ENCODE data around the gene TFEB. TPM values are rescaled to one million over a fixed set of nuclear protein-coding genes. Genes with fewer than 3 reads are reported as not detected.

Gene TFEB
- total and polyA plus RNA-seq, 2 of the 8 experiments (the other 6 are each of a cell fraction or from before 2014, with no cell fraction given): 2.3 to 6.7 TPM

DNA sequence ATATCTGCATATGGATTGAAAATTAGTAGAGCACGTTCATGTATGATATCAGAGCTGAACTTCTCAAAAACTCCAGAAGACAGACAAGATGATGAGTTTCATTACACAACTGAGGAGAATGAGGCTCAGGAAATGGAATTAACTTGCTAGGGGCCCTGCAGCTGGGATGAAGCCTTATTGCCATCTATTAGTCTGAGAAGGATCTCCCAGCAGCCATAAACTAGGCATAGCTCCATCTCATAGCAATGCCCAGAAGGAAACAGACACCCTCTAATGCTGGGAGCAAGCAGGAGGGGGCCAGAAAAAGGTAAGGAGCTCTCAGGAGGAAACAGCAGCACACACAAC lies 18.0 kb downstream of the TFEB start:
- Histone ChIP-seq H3K4me2 (ENCODE audit: insufficient read depth in 1 of 2, low read depth in 2 of 2, low read length in 2 of 2) (no peak overlapping the region), H3K27ac (ENCODE audit: low read depth, low read length) (no peak overlapping the region)
- no peak for TF ChIP-seq TAF1 (IDR thresholded peaks at IDR 0.05; ENCODE audit: low read depth, low read length)
- no peak for TF ChIP-seq CHD1 (IDR thresholded peaks at IDR 0.05; ENCODE audit: low read depth, low read length)
- TF ChIP-seq BRCA1 (IDR thresholded peaks at IDR 0.05; ENCODE audit: low read depth, low read length): no peak
- no peak for TF ChIP-seq BCL11A (IDR thresholded peaks at IDR 0.05; ENCODE audit: low read depth in 2 of 2, low read length in 2 of 2)
- TF ChIP-seq, protein P1, sequence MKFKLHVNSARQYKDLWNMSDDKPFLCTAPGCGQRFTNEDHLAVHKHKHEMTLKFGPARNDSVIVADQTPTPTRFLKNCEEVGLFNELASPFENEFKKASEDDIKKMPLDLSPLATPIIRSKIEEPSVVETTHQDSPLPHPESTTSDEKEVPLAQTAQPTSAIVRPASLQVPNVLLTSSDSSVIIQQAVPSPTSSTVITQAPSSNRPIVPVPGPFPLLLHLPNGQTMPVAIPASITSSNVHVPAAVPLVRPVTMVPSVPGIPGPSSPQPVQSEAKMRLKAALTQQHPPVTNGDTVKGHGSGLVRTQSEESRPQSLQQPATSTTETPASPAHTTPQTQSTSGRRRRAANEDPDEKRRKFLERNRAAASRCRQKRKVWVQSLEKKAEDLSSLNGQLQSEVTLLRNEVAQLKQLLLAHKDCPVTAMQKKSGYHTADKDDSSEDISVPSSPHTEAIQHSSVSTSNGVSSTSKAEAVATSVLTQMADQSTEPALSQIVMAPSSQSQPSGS (IDR thresholded peaks at IDR 0.05; ENCODE audit: low read length): no peak
- TF ChIP-seq RFX5 (IDR thresholded peaks at IDR 0.05; ENCODE audit: borderline replicate concordance, low read depth, low read length): no peak
- no peak for TF ChIP-seq CTBP2 (IDR thresholded peaks at IDR 0.05; ENCODE audit: borderline replicate concordance, insufficient read depth, insufficient read length, low read length)
- TF ChIP-seq GTF2F1 (IDR thresholded peaks at IDR 0.05; ENCODE audit: borderline replicate concordance, low read depth, low read length): no peak
- no peak for TF ChIP-seq EP300 (IDR thresholded peaks at IDR 0.05; ENCODE audit: borderline replicate concordance in 1 of 2, low read depth in 2 of 2, low read length in 2 of 2)
- no peak for TF ChIP-seq TBP (IDR thresholded peaks at IDR 0.05; ENCODE audit: low read depth, low read length)
- TF ChIP-seq KDM1A (IDR thresholded peaks at IDR 0.05; ENCODE audit: borderline replicate concordance, low read length): no peak
- no peak for TF ChIP-seq KDM4A (IDR thresholded peaks at IDR 0.05; ENCODE audit: low read depth, low read length, severe bottlenecking)
- TF ChIP-seq YY1 (IDR thresholded peaks at IDR 0.05; ENCODE audit: low read depth, low read length): no peak

More for the DNA sequence above, 18.0 kb downstream of the TFEB start:
- H3K9me3 ChIP-seq (ENCODE audit: insufficient read depth in 2 of 2, low read depth in 1 of 2, low read length in 1 of 2): no peaks in the 10 kb centered on the region
- H4K8ac ChIP-seq (ENCODE audit: extremely low read depth, insufficient read depth, low read length): no peak overlapping the region
- no peak overlapping the region for H2BK120ac ChIP-seq (replicated peaks; ENCODE audit: low read depth, low read length)
- no peak overlapping the region for H2AFZ ChIP-seq (ENCODE audit: low read length)
- no peak overlapping the region for H3K4ac ChIP-seq (replicated peaks; ENCODE audit: insufficient read length, low read depth, low read length)
- H3K14ac ChIP-seq (ENCODE audit: insufficient read length): no peak overlapping the region
- H2BK12ac ChIP-seq (ENCODE audit: low read depth, low read length): no peak overlapping the region
- H3K9ac ChIP-seq (replicated peaks in 1 of 4; ENCODE audit: extremely low read depth in 1 of 4, low read depth in 3 of 4, low read length in 3 of 4): no peak overlapping the region
- peaks cover 2% of the 10 kb centered on the region; the same call in 1 of the 2 replicates for H3K23me2 ChIP-seq (ENCODE audit: low read depth, low read length)
- H3K4me3 ChIP-seq (ENCODE audit: extremely low read depth in 1 of 4, insufficient read depth in 2 of 4, low read depth in 3 of 4, low read length in 4 of 4): no peak overlapping the region
- H3K36me3 ChIP-seq (ENCODE audit: control insufficient read depth in 2 of 4, insufficient read depth in 4 of 4, low read length in 3 of 4): no peaks in the 10 kb centered on the region
- no peak overlapping the region for H4K91ac ChIP-seq (replicated peaks; ENCODE audit: insufficient read length, low read length)
- no peak overlapping the region for H3K56ac ChIP-seq (replicated peaks; ENCODE audit: insufficient read length, low read depth, low read length)
- H2AK5ac ChIP-seq (ENCODE audit: low read depth, low read length): no peak overlapping the region
- H3K18ac ChIP-seq (ENCODE audit: extremely low read depth, low read length): no peak overlapping the region
- no peak for DNase-seq (ENCODE audit: low read depth in 1 of 2, low spot score in 2 of 2)
- ChIA-PET CTCF (ENCODE audit: partially characterized antibody) (interaction anchor here (1.1 to 10.4 kb wide), 5 partner anchors 11 to 327 kb away, joined by 3 to 99 read pairs (median 3); no protein-coding TSS in a partner anchor), POLR2A (ENCODE audit: partially characterized antibody) (interaction anchor here (1.2 to 2.7 kb wide), 2 partner anchors 9 to 17 kb away, joined by 3 to 9 read pairs; no protein-coding TSS in a partner anchor)
- H3K79me2 ChIP-seq (ENCODE audit: control insufficient read depth in 1 of 2, insufficient read depth in 2 of 2, low read length in 2 of 2): no peaks in the 10 kb centered on the region
- H3K4me1 ChIP-seq (replicated peaks in 1 of 4; ENCODE audit: control insufficient read depth in 3 of 4, insufficient read depth in 4 of 4, low read length in 3 of 4): peaks cover 0 to 3% (median 0%) of the 10 kb centered on the region in 4 experiments; a peak in 1 of 7 replicates
- H4K20me1 ChIP-seq (replicated peaks in 1 of 2; ENCODE audit: control insufficient read depth in 1 of 2, insufficient read depth in 2 of 2, low read length in 2 of 2): peaks cover 0 to 2% of the 10 kb centered on the region in 2 experiments
- no peak overlapping the region for H2BK20ac ChIP-seq (ENCODE audit: low read length)
- 81% methylated on average over 1 of the region's 1 CpG; no CpG with 5 or more reads in 1 of the 2 experiments for WGBS, 2 experiments (ENCODE audit: extremely low coverage in 1 of 2, insufficient coverage in 1 of 2, insufficient read length in 1 of 2, insufficient replicate concordance in 2 of 2, low coverage in 1 of 2, low lambda C conversion rate in 2 of 2, missing lambda C conversion rate in 1 of 2)
- no peaks in the 10 kb centered on the region; a peak in 1 of 7 replicates for H3K27me3 ChIP-seq (replicated peaks in 1 of 4; ENCODE audit: control insufficient read depth in 3 of 4, extremely low read depth in 1 of 4, insufficient read depth in 3 of 4, low read length in 3 of 4)
- H3K23ac ChIP-seq (ENCODE audit: insufficient read length): no peak overlapping the region
- no peak overlapping the region for H2BK15ac ChIP-seq (ENCODE audit: low read length)
- no peak for FAIRE-seq
- no peak overlapping the region for H2BK5ac ChIP-seq (ENCODE audit: low read depth, low read length)
- H4K5ac ChIP-seq (ENCODE audit: insufficient read length, low read depth, low read length): no peak overlapping the region
- no peaks in the 10 kb centered on the region for H3K79me1 ChIP-seq (ENCODE audit: low read depth, low read length)
